WTC11 (cell line): ENCODE data around the gene GABRR2. TPM values are rescaled to one million over a fixed set of nuclear protein-coding genes. Genes with fewer than 3 reads are reported as not detected.

Experiments
- ATAC-seq: fragments of 200-7000 bp; cut with Tn5 transposase; 2 replicates; pipeline ENCODE4 v1.10.0; 2021; ENCODE audit warnings: mild to moderate bottlenecking, moderate library complexity
- CTCF ChIA-PET: fragments of 300-600 bp; sonication (Branson Sonifier 250); formaldehyde crosslinking; loops from one replicate; lab custom pipeline; 2021; ENCODE audit warnings: antibody characterized with exemption; lab: Charles Lee
- POLR2A ChIA-PET: fragments of 350-600 bp; sonication (Branson Sonifier 250); formaldehyde crosslinking; loops from one replicate; lab custom pipeline; 2021; ENCODE audit warnings: antibody characterized with exemption; lab: Charles Lee
- DNase-seq: peaks from one replicate; pipeline ENCODE4 v3.0.0; 2021; ENCODE audit warnings: low spot score
- H3K27ac Mint-ChIP-seq: 2 replicates; pipeline ENCODE4 v1.8.0; 2021; ENCODE audit warnings: mixed read lengths
- H3K27me3 Mint-ChIP-seq: 2 replicates; pipeline ENCODE4 v1.8.0; 2021; ENCODE audit warnings: low read depth, mild to moderate bottlenecking, moderate library complexity, mixed read lengths
- H3K36me3 Mint-ChIP-seq: 2 replicates; pipeline ENCODE4 v1.8.0; 2021; ENCODE audit warnings: mixed read lengths
- H3K4me1 Mint-ChIP-seq: 2 replicates; pipeline ENCODE4 v1.8.0; 2022; ENCODE audit warnings: mixed read lengths
- H3K4me3 Mint-ChIP-seq: 2 replicates; pipeline ENCODE4 v1.8.0; 2021; ENCODE audit warnings: mild to moderate bottlenecking, moderate library complexity, mixed read lengths
- H3K9me3 Mint-ChIP-seq: 2 replicates; pipeline ENCODE4 v1.8.0; 2021; ENCODE audit warnings: mixed read lengths
- E2F1 ChIP-seq: sonication (generic); formaldehyde crosslinking; IDR thresholded peaks from 2 replicates; pipeline ENCODE4 v1.8.0; 2022; ENCODE audit warnings: mild to moderate bottlenecking, missing genetic modification reagents
- ERG ChIP-seq: fragments of 250-450 bp; sonication (Bioruptor Pico); IDR thresholded peaks from 2 replicates; pipeline ENCODE4 v1.8.0; 2021; ENCODE audit warnings: mild to moderate bottlenecking
- FOXP4 ChIP-seq: sonication (generic); formaldehyde crosslinking; IDR thresholded peaks from 2 replicates; pipeline ENCODE4 v1.8.0; 2022; ENCODE audit warnings: mild to moderate bottlenecking, missing genetic modification reagents
- GABPB1 ChIP-seq: sonication (generic); formaldehyde crosslinking; IDR thresholded peaks from 2 replicates; pipeline ENCODE4 v1.8.1; 2023; ENCODE audit warnings: mild to moderate bottlenecking, missing genetic modification reagents
- GTF2I ChIP-seq: fragments of 250-450 bp; sonication (Bioruptor Pico); conservative IDR thresholded peaks from 2 replicates; pipeline ENCODE4 v1.4.0; 2021; ENCODE audit warnings: mild to moderate bottlenecking
- KAT7 ChIP-seq: sonication (generic); formaldehyde crosslinking; IDR thresholded peaks from 2 replicates; pipeline ENCODE4 v1.8.1; 2023; ENCODE audit warnings: missing genetic modification reagents, mild to moderate bottlenecking, borderline replicate concordance
- MAX ChIP-seq: sonication (generic); formaldehyde crosslinking; IDR thresholded peaks from 2 replicates; pipeline ENCODE4 v1.8.0; 2022; ENCODE audit warnings: mild to moderate bottlenecking, missing genetic modification reagents
- NR2C2 ChIP-seq: sonication (generic); formaldehyde crosslinking; IDR thresholded peaks from 2 replicates; pipeline ENCODE4 v1.8.0; 2022; ENCODE audit warnings: mild to moderate bottlenecking, missing genetic modification reagents
- RELA ChIP-seq: sonication (generic); formaldehyde crosslinking; IDR thresholded peaks from 2 replicates; pipeline ENCODE4 v1.8.1; 2022; ENCODE audit warnings: missing genetic modification reagents, mild to moderate bottlenecking, borderline replicate concordance
- RORB ChIP-seq: fragments of 250-450 bp; sonication (Bioruptor Pico); IDR thresholded peaks from 2 replicates; pipeline ENCODE4 v1.9.0; 2021; ENCODE audit warnings: mild to moderate bottlenecking
- SMAD4 ChIP-seq: sonication (generic); formaldehyde crosslinking; IDR thresholded peaks from 2 replicates; pipeline ENCODE4 v1.8.0; 2022; ENCODE audit warnings: mild to moderate bottlenecking, missing genetic modification reagents
- SOX15 ChIP-seq: fragments of 250-450 bp; sonication (Bioruptor Pico); IDR thresholded peaks from 2 replicates; pipeline ENCODE4 v1.9.0; 2021; ENCODE audit warnings: mild to moderate bottlenecking
- USF2 ChIP-seq: sonication (generic); formaldehyde crosslinking; IDR thresholded peaks from 2 replicates; pipeline ENCODE4 v1.8.1; 2023; ENCODE audit warnings: mild to moderate bottlenecking, missing genetic modification reagents, moderate library complexity
- ZNF219 ChIP-seq: sonication (generic); formaldehyde crosslinking; IDR thresholded peaks from 2 replicates; pipeline ENCODE4 v1.8.0; 2023; ENCODE audit warnings: missing genetic modification reagents, mild to moderate bottlenecking, borderline replicate concordance
- ZNF232 ChIP-seq: sonication (generic); formaldehyde crosslinking; IDR thresholded peaks from 2 replicates; pipeline ENCODE4 v1.8.0; 2022; ENCODE audit warnings: mild to moderate bottlenecking, missing genetic modification reagents
- ZNF396 ChIP-seq: fragments of 250-450 bp; sonication (Bioruptor Pico); IDR thresholded peaks from 2 replicates; pipeline ENCODE4 v1.8.0; 2021; ENCODE audit warnings: mild to moderate bottlenecking, moderate library complexity, borderline replicate concordance
- ZNF423 ChIP-seq: fragments of 250-450 bp; sonication (Bioruptor Pico); IDR thresholded peaks from 2 replicates; pipeline ENCODE4 v2.1.2; 2022; ENCODE audit warnings: mild to moderate bottlenecking, moderate library complexity
- ZNF512 ChIP-seq: sonication (generic); formaldehyde crosslinking; IDR thresholded peaks from 2 replicates; pipeline ENCODE4 v1.8.1; 2022; ENCODE audit warnings: missing genetic modification reagents, borderline replicate concordance
- ZNF671 ChIP-seq: fragments of 250-450 bp; sonication (Bioruptor Pico); IDR thresholded peaks from 2 replicates; pipeline ENCODE4 v1.8.0; 2021; ENCODE audit warnings: mild to moderate bottlenecking
- ZSCAN18 ChIP-seq: fragments of 250-450 bp; sonication (Bioruptor Pico); IDR thresholded peaks from 2 replicates; pipeline ENCODE4 v2.1.2; 2022; ENCODE audit warnings: mild to moderate bottlenecking, moderate library complexity
- total RNA-seq: library from RNA; stranded (reverse); gene quantifications from 3 replicates; pipeline ENCODE4 v1.2.3, GENCODE V29; 2021

GABRR2 gene
- total RNA-seq, 1 experiment from 2014 or later, result not detected

GRCh38 chr6:89221129-89221528, 94.0 kb downstream of the GABRR2 start:
- no peak for ATAC-seq
- no peak for DNase-seq
- CTCF ChIA-PET, result interaction anchor here (1.4 kb wide), 1 partner anchor 151 kb away, joined by 3 read pairs; no protein-coding TSS in a partner anchor
- no peak overlapping the region for H3K27ac Mint-ChIP-seq
- no peak overlapping the region for H3K4me3 Mint-ChIP-seq
- H3K4me1 Mint-ChIP-seq, result peaks cover 26% of the 10 kb centered on the region
- peaks cover 11% of the 10 kb centered on the region for H3K36me3 Mint-ChIP-seq
- H3K9me3 Mint-ChIP-seq, result peaks cover 18% of the 10 kb centered on the region
- H3K27me3 Mint-ChIP-seq, result peaks cover 2% of the 10 kb centered on the region; the same call in 1 of the 2 replicates
- no peak for TF ChIP-seq SMAD4
- no peak for TF ChIP-seq ZSCAN18 (CRISPR knock-in tag)
- TF ChIP-seq USF2 (CRISPR knock-in tag), result no peak
- no peak for TF ChIP-seq ZNF232
- TF ChIP-seq FOXP4, result no peak
- no peak for TF ChIP-seq ZNF423 (CRISPR knock-in tag)
- TF ChIP-seq, all 79 proteins: peak for 0
- POLR2A ChIA-PET, result no interaction called here

- Mint-ChIP-seq H3K4me1 (peaks cover 40% of the 10 kb centered on the region), H3K9me3 (no peaks in the 10 kb centered on the region), H3K4me3 (no peak within 1 kb of the TSS), H3K27ac (no peak within 1 kb of the TSS), H3K36me3 (no peaks in the 10 kb centered on the region), H3K27me3 (no peaks in the 10 kb centered on the region)
- ChIA-PET CTCF (interaction anchor here (0.9 to 1.5 kb wide), 2 partner anchors 64 to 234 kb away, joined by 3 to 6 read pairs; no protein-coding TSS in a partner anchor), POLR2A (no interaction called here)
- DNase-seq (no peak), ATAC-seq (peak; percentile 39)
- no peak for TF ChIP-seq ZNF396 (CRISPR knock-in tag)
- TF ChIP-seq KAT7 (CRISPR knock-in tag), result no peak
Measured at GRCh38 chr6:89217299-89217910, 97.7 kb downstream of the GABRR2 start, which contains the start of gene GABRR1. Gene GABRR1 (minus strand): TSS chr6:89217358. CDS start chr6:89217322, 36 bp downstream.

- peak; percentile 69 for ATAC-seq
- Mint-ChIP-seq H3K4me3 (no peak overlapping the region), H3K9me3 (no peaks in the 10 kb centered on the region), H3K4me1 (peaks cover 44% of the 10 kb centered on the region), H3K27ac (no peak overlapping the region), H3K27me3 (peaks cover 3% of the 10 kb centered on the region; the same call in 1 of the 2 replicates), H3K36me3 (no peaks in the 10 kb centered on the region)
- DNase-seq, result no peak
- ChIA-PET CTCF (no interaction called here), POLR2A (no interaction called here)
- TF ChIP-seq ZNF512 (CRISPR knock-in tag), result no peak
- no peak for TF ChIP-seq SMAD4
- no peak for TF ChIP-seq SOX15 (CRISPR knock-in tag)
- no peak for TF ChIP-seq GTF2I (CRISPR knock-in tag)
- no peak for TF ChIP-seq ERG (CRISPR knock-in tag)
- no peak for TF ChIP-seq RELA (CRISPR knock-in tag)
- no peak for TF ChIP-seq ZNF671 (CRISPR knock-in tag)
- no peak for TF ChIP-seq RORB (CRISPR knock-in tag)
- no peak for TF ChIP-seq NR2C2 (CRISPR knock-in tag)
- TF ChIP-seq MAX (CRISPR knock-in tag), result no peak
- no peak for TF ChIP-seq E2F1 (CRISPR knock-in tag)
- no peak for TF ChIP-seq GABPB1 (CRISPR knock-in tag)
- no peak for TF ChIP-seq ZNF219
Measured at GRCh38 chr6:89216411-89216810, 98.7 kb downstream of the GABRR2 start.
